K562 treated with DMSO at 1 percent for 12 hours (cell line): ENCODE measurements around the gene RPS17. TPM values are rescaled to one million over a fixed set of nuclear protein-coding genes. Genes with fewer than 3 reads are reported as not detected.

ENCODE experiments used
- total RNA-seq: library from RNA; unstranded; fragments of 300-600 nt; gene quantifications from 2 replicates; pipeline ENCODE4 v1.2.3, GENCODE V29; 2022; ENCODE audit not compliant: insufficient read depth

The RPS17 gene
- total RNA-seq: 7,294 and 9,274 TPM in 2 replicates

DNA sequence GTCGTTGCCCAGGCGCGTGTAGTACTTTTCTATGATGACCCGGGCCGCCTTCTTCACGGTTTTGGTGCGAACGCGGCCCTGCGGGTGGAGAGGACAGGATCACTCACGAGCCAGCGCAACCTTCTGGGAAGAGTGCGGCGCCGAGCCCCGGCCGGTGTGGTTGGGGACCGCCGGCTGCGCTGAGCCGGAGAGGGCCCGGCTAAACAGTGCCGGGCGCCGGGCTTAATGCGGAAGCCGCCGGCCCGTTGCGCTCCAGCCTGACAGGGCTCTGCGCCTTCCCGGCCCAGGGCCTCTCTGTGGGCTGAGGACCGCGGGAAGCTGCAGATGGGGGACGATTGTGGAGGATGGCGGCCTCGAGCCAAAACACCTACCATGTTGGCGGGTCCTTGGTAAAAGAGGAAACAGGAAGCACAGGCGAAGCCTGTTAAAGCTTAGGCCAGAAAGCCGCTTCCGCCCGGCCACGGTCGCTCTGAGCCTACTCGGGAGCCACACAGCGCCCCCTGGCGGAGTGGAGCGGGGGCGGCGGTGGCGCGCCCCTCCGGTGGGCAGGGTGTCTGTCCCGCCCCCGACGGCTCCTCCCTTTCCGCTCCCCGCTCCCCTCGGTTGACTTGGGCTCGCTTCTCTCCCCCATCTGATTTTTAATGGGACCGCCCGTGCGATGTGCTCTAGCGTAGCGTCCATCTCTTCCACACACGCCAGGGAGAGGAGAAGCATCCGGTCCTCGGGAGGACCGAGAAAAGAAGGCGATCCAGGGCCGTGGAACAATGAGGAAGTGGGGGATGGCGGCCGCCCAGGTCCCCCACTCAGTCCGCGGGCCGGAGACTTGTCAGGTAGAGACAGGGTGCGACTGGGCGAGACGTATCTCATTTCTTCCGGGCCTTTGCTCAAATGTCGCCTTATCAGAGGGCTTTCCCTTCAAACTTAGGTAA lies at the start of gene RPS17:
TSS of gene RPS17 (minus strand) at position 403 of the 929 bp plus-strand sequence. CDS start at position 374, 29 bp downstream.

Other genes starting within 250 kb of the RPS17 start
- gene GOLGA6L10, start 191.0 kb downstream of the RPS17 start, total RNA-seq: 2.2 TPM in 1 of 2 replicates, not detected in the other
- 1.4 and 4.1 TPM in 2 replicates for gene GOLGA6L9, start 110.6 kb downstream of the RPS17 start, total RNA-seq
- gene CPEB1, start 106.9 kb upstream of the RPS17 start, total RNA-seq: 4.9 and 12.6 TPM in 2 replicates
- gene AP3B2, start 169.4 kb upstream of the RPS17 start, total RNA-seq: 0.50 and 1.3 TPM in 2 replicates